OCI-LY1 (cell line): Measurements from ENCODE around the gene CRHBP.

ENCODE experiments used
- EZH2 ChIP-seq: fragments of 200-600 bp; sonication (generic), shearing (Covaris generic); IDR thresholded peaks from 2 replicates; pipeline ENCODE4 v1.8.0; 2017; ENCODE audit warnings: borderline replicate concordance, mixed run types, mild to moderate bottlenecking, antibody characterized with exemption, low read length, moderate library complexity, mixed read lengths
- TF ChIP-seq, protein P1 (sequence below): fragments of 200-600 bp; sonication (generic), shearing (Covaris generic); IDR thresholded peaks from 2 replicates; pipeline ENCODE4 v1.5.1; 2017; ENCODE audit warnings: mild to moderate bottlenecking, antibody characterized with exemption, low read length, moderate library complexity, mixed read lengths

DNA sequence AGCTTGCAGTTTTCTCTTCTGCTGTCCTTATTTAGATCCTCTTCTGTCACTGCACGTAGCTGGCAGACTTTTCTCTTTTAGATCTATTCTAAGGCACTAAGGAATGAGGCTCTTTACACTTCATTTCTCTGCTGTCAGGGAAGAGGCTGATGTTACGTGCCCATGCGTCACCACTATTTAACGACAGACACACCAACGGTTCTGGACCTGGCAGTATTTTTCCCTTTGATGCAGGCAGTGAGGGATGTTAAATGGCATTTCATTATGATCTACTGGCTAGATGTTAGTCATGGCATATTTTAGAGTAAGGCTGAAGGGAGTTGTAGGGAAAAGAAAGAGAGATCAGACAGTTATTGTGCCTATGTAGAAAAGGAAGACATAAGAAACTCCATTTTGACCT is 8.2 kb upstream of the CRHBP start:
- TF ChIP-seq, protein P1, sequence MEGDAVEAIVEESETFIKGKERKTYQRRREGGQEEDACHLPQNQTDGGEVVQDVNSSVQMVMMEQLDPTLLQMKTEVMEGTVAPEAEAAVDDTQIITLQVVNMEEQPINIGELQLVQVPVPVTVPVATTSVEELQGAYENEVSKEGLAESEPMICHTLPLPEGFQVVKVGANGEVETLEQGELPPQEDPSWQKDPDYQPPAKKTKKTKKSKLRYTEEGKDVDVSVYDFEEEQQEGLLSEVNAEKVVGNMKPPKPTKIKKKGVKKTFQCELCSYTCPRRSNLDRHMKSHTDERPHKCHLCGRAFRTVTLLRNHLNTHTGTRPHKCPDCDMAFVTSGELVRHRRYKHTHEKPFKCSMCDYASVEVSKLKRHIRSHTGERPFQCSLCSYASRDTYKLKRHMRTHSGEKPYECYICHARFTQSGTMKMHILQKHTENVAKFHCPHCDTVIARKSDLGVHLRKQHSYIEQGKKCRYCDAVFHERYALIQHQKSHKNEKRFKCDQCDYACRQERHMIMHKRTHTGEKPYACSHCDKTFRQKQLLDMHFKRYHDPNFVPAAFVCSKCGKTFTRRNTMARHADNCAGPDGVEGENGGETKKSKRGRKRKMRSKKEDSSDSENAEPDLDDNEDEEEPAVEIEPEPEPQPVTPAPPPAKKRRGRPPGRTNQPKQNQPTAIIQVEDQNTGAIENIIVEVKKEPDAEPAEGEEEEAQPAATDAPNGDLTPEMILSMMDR: no peak
- TF ChIP-seq EZH2: no peak
